Gastroesophageal sphincter (tissue), 3 donors: ENCODE measurements around the gene MRPL44.

ENCODE experiments used
- EP300 ChIP-seq: sonication (generic); formaldehyde crosslinking; IDR thresholded peaks from one replicate; pipeline ENCODE4 v1.6.1; 2017; ENCODE audit warnings: antibody characterized with exemption, mild to moderate bottlenecking
- POLR2A ChIP-seq, 2 donors: fragments of 450-650 bp; IDR thresholded peaks; one replicate each; pipeline ENCODE4 v1.6.1; 2017; ENCODE audit warnings: antibody characterized with exemption in 2 of 2, mild to moderate bottlenecking in 2 of 2, moderate library complexity in 1 of 2
- POLR2AphosphoS5 ChIP-seq: sonication (generic); formaldehyde crosslinking; IDR thresholded peaks from one replicate; pipeline ENCODE4 v1.6.1; 2017; ENCODE audit warnings: antibody characterized with exemption
- TF ChIP-seq, protein P1 (sequence below), 4 experiments: fragments of 200-600 bp in 2 of 4; fragments of 450-650 bp in 2 of 4; sonication (generic) in 1 of 4; IDR thresholded peaks; one replicate each; pipeline ENCODE4 v1.5.1; 2017 to 2019; ENCODE audit warnings: antibody characterized with exemption in 4 of 4, mild to moderate bottlenecking in 2 of 4, moderate library complexity in 2 of 4

DNA sequence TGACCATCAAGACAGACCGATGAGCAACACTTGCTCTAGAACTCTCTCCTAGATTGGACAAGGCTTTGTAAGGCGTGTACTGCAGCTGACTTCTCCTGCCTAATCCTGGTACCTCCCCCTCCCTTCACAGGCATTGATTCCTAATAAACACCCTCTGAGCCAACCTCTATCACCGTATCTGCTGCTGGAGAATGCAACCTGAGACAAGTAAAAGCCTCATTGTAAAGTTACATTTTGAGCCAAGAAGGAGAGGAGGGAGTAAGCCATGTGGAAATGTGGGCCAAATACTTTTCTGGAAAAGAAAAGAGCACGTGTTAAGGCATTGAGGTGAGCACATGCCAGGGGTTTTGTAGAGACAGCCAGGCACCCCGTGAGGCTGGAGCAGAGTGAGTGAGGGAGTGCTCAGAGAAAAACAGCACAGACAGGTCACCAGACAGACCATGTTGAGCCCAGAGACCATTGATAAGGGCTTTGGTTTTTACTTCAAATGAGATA is 9.5 kb upstream of the MRPL44 start:
- TF ChIP-seq, protein P1, sequence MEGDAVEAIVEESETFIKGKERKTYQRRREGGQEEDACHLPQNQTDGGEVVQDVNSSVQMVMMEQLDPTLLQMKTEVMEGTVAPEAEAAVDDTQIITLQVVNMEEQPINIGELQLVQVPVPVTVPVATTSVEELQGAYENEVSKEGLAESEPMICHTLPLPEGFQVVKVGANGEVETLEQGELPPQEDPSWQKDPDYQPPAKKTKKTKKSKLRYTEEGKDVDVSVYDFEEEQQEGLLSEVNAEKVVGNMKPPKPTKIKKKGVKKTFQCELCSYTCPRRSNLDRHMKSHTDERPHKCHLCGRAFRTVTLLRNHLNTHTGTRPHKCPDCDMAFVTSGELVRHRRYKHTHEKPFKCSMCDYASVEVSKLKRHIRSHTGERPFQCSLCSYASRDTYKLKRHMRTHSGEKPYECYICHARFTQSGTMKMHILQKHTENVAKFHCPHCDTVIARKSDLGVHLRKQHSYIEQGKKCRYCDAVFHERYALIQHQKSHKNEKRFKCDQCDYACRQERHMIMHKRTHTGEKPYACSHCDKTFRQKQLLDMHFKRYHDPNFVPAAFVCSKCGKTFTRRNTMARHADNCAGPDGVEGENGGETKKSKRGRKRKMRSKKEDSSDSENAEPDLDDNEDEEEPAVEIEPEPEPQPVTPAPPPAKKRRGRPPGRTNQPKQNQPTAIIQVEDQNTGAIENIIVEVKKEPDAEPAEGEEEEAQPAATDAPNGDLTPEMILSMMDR (IDR thresholded peaks at IDR 0.05), result no peak
- TF ChIP-seq POLR2AphosphoS5 (no peak), POLR2A (IDR thresholded peaks at IDR 0.05) (no peak), EP300 (no peak)
